NB4 (cell line): ENCODE data around the gene MTMR3.

Source experiments
- DNase-seq: peaks from one replicate; pipeline ENCODE4 v3.0.0; 2010; ENCODE audit warnings: low read depth
- H3K4me3 ChIP-seq: one replicate; pipeline ENCODE4 v1.5.1; 2011; ENCODE audit warnings: mild to moderate bottlenecking, low read depth, low read length, moderate library complexity
- CTCF ChIP-seq: IDR thresholded peaks from one replicate; pipeline ENCODE4 v1.5.1; 2012; ENCODE audit warnings: low read depth, low read length
- MAX ChIP-seq: IDR thresholded peaks from 2 replicates; pipeline ENCODE4 v1.6.1; 2011; ENCODE audit warnings: low read depth, low read length
- MYC ChIP-seq: IDR thresholded peaks from 2 replicates; pipeline ENCODE4 v1.6.1; 2011; ENCODE audit warnings: low read depth, low read length
- POLR2A ChIP-seq: IDR thresholded peaks from 2 replicates; pipeline ENCODE4 v1.6.1; 2011; ENCODE audit warnings: mild to moderate bottlenecking; ENCODE audit not compliant: insufficient read length; ENCODE audit errors: extremely low read depth

MTMR3 gene

GRCh38 chr22:29997516-29997915 is 114.5 kb downstream of the MTMR3 start:
- TF ChIP-seq MAX (no peak), MYC (no peak), CTCF (no peak), POLR2A (no peak)
- no peak for DNase-seq
- no peak overlapping the region for H3K4me3 ChIP-seq

- TF ChIP-seq MAX (no peak), CTCF (peak; percentile 19), MYC (no peak)
- no peak overlapping the region for H3K4me3 ChIP-seq
- peak; percentile 48 for DNase-seq
Measured at GRCh38 chr22:29998627-29999384, 115.8 kb downstream of the MTMR3 start.

GRCh38 chr22:30000566-30000965 is 117.6 kb downstream of the MTMR3 start:
- no peak overlapping the region for H3K4me3 ChIP-seq
- DNase-seq, result no peak
- no peak for TF ChIP-seq MAX
- no peak for TF ChIP-seq CTCF
- TF ChIP-seq POLR2A, result no peak
- no peak for TF ChIP-seq MYC

GRCh38 chr22:30001459-30001858 is 118.5 kb downstream of the MTMR3 start:
- no peak overlapping the region for H3K4me3 ChIP-seq
- DNase-seq, result no peak
- no peak for TF ChIP-seq MYC
- TF ChIP-seq CTCF, result no peak
- no peak for TF ChIP-seq MAX
- no peak for TF ChIP-seq POLR2A

- no peak overlapping the region for H3K4me3 ChIP-seq
- TF ChIP-seq POLR2A (no peak), MAX (no peak), CTCF (no peak), MYC (no peak)
- DNase-seq, result no peak
Measured at GRCh38 chr22:30002861-30003486, 120.0 kb downstream of the MTMR3 start.
